Measurements from ENCODE around the gene CLEC4G. TPM values are rescaled to one million over a fixed set of nuclear protein-coding genes. Genes with fewer than 3 reads are reported as not detected.

The CLEC4G gene
- total RNA-seq, 1 experiment from 2014 or later = not detected

DNA sequence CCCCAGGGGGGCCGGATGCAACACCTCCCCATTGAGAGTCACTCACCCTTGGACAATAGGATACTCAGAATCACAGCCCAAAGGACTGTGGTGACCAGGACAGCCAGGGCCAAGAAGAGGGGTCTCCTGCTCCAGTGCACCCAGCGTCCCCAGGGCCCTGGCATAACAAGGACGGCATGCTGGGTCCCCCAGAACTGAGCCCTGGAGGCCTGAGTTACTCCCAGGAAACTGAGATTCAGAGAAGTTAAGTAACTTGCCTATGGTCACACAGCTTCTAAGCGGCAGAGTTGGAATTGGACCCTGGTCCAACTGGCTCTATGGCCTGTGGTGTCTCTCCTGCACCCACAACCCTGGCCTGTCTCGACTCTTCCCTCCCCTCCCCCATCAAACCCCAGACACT is 295 bp downstream of the CLEC4G start:
- Histone ChIP-seq H3K27me3 (ENCODE audit: low read length) (peaks cover 57% of the 10 kb centered on the region), H3K4me2 (ENCODE audit: low read length) (no peak overlapping the region), H3K9me2 (replicated peaks; ENCODE audit: low read length) (no peaks in the 10 kb centered on the region), H3F3A (ENCODE audit: low read length, unreplicated experiment) (no peaks in the 10 kb centered on the region), H3K4me1 (ENCODE audit: insufficient read depth, low read length) (no peaks in the 10 kb centered on the region), H3K27ac (ENCODE audit: low read length) (no peak overlapping the region), H3K4me3 (ENCODE audit: low read length) (no peak overlapping the region), H3K9ac (ENCODE audit: low read length) (no peak overlapping the region), H4K20me1 (ENCODE audit: low read length) (no peaks in the 10 kb centered on the region), H3K36me3 (ENCODE audit: low read depth, low read length) (no peaks in the 10 kb centered on the region), H3K9me3 (ENCODE audit: low read length) (no peaks in the 10 kb centered on the region), H3K79me2 (ENCODE audit: low read length) (no peaks in the 10 kb centered on the region), H2AFZ (ENCODE audit: low read length) (no peak overlapping the region)
- ATAC-seq = no peak
- no peak for DNase-seq
- intact Hi-C loops (cut with micrococcal nuclease) = no loop called here
- ChIA-PET CTCF (no interaction called here), POLR2A (ENCODE audit: unreplicated experiment) (no interaction called here)
- no TSS peak for BruUV-seq (replicated peaks)
- no peak for TF ChIP-seq EZH2 (IDR thresholded peaks at IDR 0.05; ENCODE audit: low read length, unreplicated experiment)
- no peak for TF ChIP-seq EZH2phosphoT487 (IDR thresholded peaks at IDR 0.05; ENCODE audit: borderline replicate concordance, low read length)
- TF ChIP-seq CTCF (conservative IDR thresholded peaks at IDR 0.05; ENCODE audit: low read depth, low read length) = no peak

- Histone ChIP-seq H3K27ac (ENCODE audit: low read length) (no peak overlapping the region), H3K9me2 (replicated peaks; ENCODE audit: low read length) (no peaks in the 10 kb centered on the region), H3F3A (ENCODE audit: low read length, unreplicated experiment) (no peaks in the 10 kb centered on the region), H4K20me1 (ENCODE audit: low read length) (no peaks in the 10 kb centered on the region), H3K4me2 (ENCODE audit: low read length) (no peak overlapping the region), H3K36me3 (ENCODE audit: low read depth, low read length) (no peaks in the 10 kb centered on the region), H3K9me3 (ENCODE audit: low read length) (no peaks in the 10 kb centered on the region), H3K79me2 (ENCODE audit: low read length) (no peaks in the 10 kb centered on the region), H3K4me1 (ENCODE audit: insufficient read depth, low read length) (no peaks in the 10 kb centered on the region), H3K4me3 (ENCODE audit: low read length) (no peak overlapping the region), H3K27me3 (ENCODE audit: low read length) (peaks cover 60% of the 10 kb centered on the region), H2AFZ (ENCODE audit: low read length) (no peak overlapping the region), H3K9ac (ENCODE audit: low read length) (no peak overlapping the region)
- CTCF ChIA-PET = no interaction called here
- TF ChIP-seq EZH2 (IDR thresholded peaks at IDR 0.05; ENCODE audit: low read length, unreplicated experiment) = no peak
- no peak for TF ChIP-seq CTCF (conservative IDR thresholded peaks at IDR 0.05; ENCODE audit: low read depth, low read length)
- TF ChIP-seq EZH2phosphoT487 (IDR thresholded peaks at IDR 0.05; ENCODE audit: borderline replicate concordance, low read length) = no peak
- intact Hi-C loops (cut with micrococcal nuclease) = no loop called here
- BruUV-seq (replicated peaks) = no TSS peak
- DNase-seq (no peak), ATAC-seq (no peak)
- POLR2A ChIA-PET (ENCODE audit: unreplicated experiment) = no interaction called here
Observed at GRCh38 chr19:7731218-7731595, 703 bp downstream of the CLEC4G start.

DNA sequence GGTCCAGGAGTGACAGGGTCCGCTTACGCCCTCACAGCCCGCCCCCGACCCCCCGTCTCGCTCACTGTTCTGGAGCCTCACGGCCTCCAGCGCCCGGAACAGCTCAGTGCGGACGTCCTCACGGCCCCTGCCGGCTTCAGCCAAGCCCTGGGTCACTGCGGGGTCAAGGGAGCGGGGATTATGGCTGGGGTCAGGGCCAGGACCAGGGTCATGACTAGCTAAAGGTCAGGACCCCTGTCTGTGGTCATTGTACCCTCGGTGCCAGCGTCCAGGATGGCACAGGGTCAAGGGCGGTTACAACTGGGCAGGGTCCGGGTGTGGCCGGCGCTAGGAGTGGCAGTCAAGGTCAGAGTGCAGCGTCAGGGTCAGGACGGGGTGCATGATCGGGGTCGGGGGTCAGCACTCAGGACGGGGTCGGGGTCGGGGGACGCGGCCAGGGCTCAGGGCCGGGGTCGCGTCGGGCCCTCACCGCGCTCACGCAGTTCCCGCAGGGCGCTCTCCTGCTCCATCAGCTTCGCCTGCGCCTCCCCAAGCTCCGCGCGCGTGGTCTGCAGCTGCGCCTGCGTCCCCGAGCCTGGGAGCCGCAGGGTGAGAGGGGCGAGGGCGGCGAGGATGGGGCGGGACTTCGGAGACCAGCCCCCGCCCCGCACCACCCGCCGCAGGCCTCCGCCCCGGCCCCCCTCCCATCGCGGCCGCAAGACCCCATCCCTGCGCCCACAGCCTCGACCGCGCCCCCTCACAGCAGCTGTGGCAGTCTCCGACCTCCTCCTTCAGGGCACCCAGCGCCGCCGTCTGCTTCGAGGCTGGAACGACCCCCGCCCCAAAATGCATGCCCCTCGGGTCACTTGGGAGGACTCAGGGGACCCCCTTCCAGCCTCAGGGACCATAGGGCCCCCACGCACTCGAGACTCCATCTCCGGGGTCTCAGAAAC is 1.4 kb downstream of the CLEC4G start:
- H3K79me2 ChIP-seq (ENCODE audit: low read length) = no peaks in the 10 kb centered on the region
- POLR2A ChIA-PET (ENCODE audit: unreplicated experiment) = no interaction called here
- no peak overlapping the region for H2AFZ ChIP-seq (ENCODE audit: low read length)
- H3K9me2 ChIP-seq (replicated peaks; ENCODE audit: low read length) = no peaks in the 10 kb centered on the region
- H3F3A ChIP-seq (ENCODE audit: low read length, unreplicated experiment) = no peaks in the 10 kb centered on the region
- no peaks in the 10 kb centered on the region for H4K20me1 ChIP-seq (ENCODE audit: low read length)
- H3K4me2 ChIP-seq (ENCODE audit: low read length) = no peak overlapping the region
- H3K9me3 ChIP-seq (ENCODE audit: low read length) = no peaks in the 10 kb centered on the region
- BruUV-seq (replicated peaks) = no TSS peak
- peaks cover 60% of the 10 kb centered on the region for H3K27me3 ChIP-seq (ENCODE audit: low read length)
- no peak overlapping the region for H3K27ac ChIP-seq (ENCODE audit: low read length)
- TF ChIP-seq EZH2 (IDR thresholded peaks at IDR 0.05; ENCODE audit: low read length, unreplicated experiment) (no peak), CTCF (conservative IDR thresholded peaks at IDR 0.05; ENCODE audit: low read depth, low read length) (no peak), EZH2phosphoT487 (IDR thresholded peaks at IDR 0.05; ENCODE audit: borderline replicate concordance, low read length) (no peak)
- DNase-seq = no peak
- H3K4me1 ChIP-seq (ENCODE audit: insufficient read depth, low read length) = no peaks in the 10 kb centered on the region
- no peak overlapping the region for H3K4me3 ChIP-seq (ENCODE audit: low read length)
- H3K9ac ChIP-seq (ENCODE audit: low read length) = no peak overlapping the region
- intact Hi-C loops (cut with micrococcal nuclease) = no loop called here
- CTCF ChIA-PET = no interaction called here
- ATAC-seq = no peak
- no peaks in the 10 kb centered on the region for H3K36me3 ChIP-seq (ENCODE audit: low read depth, low read length)

All from PC-3 (cell line).